CD4-positive, alpha-beta T cell treated with Interleukin-15 for 1 hour (primary cell): ENCODE results near the gene KCNN4.

Source experiments
- DNase-seq: peaks from one replicate; pipeline ENCODE4 v3.0.0-alpha.2; 2020

Gene KCNN4

DNA sequence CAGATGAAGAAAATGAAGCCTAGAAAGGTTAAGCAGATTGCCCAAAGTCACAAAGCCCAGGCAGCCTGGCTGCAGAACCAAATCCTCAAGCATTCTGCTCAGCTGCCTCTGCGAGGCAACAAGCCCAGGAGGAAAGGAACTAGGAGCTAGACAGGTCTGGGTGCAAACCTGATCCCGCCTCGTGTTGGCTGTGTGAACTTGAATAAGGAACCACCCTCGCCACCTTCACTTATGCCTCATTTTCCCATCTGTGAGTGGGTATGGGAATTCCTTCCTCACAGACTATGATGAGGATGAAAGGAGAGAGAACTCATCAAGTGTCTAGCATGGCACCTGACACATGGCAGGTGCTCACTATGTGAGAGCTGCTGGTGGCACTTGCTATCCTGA, 32.6 kb downstream of the KCNN4 start:
- DNase-seq: no peak

DNA sequence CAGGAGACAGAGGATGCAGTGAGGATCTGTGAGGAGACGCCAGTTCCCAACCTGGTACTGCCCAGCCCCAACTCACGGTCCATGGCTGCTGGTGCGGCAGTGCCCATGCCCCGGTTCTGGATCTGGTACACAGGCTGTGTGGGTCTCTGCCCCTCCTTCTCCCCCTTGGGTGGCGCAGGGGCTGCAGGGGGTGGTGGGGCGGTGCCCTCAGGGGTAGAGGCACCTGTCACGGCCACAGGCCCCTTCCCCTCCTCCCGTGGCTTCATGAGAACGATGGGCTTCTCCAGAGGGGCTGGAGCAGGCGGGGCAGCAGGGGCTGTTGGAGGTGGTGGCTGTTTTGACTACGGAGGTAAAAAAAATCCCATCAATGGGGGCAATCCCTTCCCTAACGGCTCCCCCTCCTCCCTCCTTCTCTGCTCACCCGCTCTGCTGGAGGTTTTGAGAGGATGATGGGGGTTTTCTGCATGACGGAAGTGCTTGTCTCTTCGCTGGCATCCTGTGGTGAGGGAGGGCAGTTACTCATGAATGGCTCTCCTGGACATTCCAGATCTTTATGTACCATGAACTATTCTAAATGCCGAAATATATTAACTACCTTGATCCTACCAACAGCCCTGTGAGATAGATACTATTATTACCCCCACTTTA, 33.1 kb downstream of the KCNN4 start:
- DNase-seq: no peak

DNA sequence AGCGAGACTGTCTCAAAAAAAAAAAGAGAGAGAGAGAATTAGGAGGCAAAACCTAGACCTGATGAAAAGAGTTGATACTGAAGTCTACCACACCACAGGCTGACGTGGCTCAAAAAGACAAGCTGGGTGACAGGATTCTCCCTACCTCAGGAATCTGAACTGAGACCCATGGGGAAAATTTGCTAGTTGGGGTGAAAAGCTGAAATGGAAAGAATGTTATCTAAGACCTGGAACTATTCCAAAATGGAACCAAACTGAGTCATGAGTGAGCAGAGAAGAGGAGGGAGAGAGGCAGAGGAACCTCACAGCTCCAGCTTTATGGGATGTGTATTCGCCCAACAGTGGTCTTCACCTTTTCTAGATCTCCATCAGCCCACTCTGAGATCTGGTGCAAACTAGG, 37.7 kb downstream of the KCNN4 start:
- no peak for DNase-seq

DNA sequence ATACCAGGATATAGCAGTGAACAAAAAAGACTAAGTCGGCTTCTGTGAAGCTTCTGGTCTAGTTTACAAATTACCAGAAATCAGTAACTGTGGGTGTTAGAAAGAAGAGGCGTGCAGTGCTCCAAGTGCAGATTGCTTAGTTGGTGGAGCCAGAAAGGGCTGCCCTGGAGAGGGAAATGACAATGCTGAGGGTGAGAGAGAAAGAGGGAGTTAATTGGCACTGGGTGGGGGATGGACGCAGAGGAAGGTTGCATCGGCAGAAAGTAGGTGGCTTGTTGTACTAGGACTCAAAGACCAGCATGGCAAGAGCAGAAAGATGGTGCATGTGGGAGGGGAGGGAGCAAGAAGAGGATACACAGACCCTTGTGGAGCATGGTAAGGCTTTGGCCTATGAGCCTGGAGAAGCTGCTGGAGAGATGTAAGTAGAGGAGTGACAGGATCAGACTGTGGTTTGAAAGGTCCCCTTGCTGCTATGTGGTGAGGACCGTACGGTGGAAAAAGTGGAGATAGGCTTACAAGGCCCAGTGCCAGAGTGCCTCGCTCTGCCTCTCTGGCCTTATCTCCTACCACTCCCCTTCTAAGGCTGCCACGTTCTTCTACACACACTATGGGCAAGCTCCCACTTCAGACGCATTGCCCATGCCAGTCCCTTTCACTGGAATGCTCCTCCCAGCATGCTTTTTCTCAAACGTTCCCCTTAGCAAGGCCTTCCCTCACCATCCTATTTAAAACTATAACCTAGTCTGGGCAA, 39.5 kb downstream of the KCNN4 start:
- no peak for DNase-seq

DNA sequence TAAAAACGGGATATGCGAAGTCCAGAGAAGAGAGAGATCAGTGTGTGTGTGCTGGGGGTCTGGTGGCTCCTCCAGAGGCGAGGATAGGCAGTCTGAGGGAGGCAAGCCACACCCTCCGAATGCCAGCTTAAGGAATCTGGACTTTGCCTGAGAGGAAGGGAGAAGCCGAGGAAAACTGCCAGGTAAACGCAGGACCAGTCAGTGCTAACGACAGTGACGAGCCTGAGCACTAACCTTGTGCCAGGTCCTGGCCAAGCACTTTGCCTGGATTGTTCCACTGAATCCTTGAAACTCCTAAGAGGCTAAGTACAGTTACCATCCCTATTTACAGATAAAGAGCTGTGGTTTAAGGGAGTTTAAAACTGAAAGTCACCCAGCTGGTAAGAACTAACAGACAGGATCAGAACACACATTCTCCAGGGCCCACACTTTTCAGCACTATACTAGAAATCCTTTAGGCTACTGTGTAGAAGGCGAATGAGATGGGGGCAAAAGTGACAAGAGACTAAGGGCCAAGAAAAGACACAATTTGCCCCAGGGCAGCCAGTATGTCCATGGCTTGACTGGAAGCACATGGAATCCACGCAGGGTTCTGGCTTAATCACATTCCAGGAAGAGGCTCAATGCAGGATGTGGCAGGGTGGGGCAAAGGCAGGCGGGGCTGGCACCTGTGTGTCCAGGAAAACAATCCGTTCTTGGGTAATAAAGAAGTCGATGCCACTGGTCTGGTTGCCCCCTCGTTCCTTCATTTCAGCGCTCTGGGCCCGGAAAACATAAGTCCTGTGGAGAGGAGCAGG, 41.1 kb downstream of the KCNN4 start:
- DNase-seq: no peak

DNA sequence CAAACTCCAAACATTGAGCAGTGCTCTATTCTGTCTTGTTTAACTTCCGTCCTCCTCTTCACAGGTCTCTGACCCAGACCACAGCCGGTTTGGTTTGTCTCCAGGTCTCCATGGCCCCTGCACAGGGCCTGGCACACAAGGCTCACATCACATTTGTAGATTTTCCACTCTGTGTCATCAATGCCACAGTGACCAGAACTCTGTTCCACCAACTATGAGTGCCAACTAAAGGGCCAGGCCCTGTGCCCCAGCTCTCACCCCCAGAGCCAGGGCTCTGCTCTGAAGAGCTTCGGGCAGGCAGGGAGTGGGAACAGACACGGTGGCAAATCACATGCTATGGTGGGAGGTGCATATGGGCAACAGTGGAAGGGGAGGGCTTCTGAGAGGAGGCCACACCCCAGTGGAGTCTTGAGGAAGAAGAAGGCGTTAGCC, 42.0 kb downstream of the KCNN4 start:
- DNase-seq: no peak

DNA sequence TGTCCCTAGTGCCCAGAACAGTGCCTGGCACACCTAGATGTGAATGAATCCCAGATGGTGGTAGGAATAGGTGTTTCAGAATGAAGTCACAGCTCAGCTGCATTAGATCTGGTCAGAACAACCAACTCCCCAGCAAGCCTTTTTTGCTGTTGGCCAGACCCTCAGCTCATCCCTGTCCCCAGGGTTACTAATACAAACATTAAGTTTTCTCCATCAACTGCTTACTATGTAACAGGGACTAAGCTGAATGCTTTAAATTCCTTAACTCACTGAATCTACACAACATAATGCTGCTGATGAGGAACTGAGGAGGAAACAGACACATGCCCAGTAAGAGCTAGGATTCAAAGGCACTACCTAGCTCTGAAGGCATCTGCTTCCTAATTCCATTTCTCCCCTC, 44.8 kb downstream of the KCNN4 start:
- no peak for DNase-seq

DNA sequence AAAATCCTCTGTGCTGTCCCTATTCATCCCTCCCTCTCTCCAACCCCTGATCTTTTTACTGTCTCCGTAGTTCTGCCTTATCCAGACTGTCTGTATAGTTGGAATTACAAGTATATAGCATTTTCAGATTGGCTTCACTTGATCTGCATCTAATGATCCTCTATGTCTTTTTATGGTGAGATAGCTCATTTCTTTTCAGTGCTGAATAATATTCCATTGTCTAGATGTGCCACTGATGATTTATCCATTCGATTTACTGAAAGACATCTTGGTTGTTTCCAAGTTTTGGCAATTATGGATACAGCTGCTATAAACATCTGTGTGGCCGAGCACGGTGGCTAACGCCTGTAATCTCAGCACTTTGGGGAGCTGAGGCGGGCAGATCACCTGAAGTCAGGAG, 45.8 kb downstream of the KCNN4 start:
- DNase-seq: no peak

DNA sequence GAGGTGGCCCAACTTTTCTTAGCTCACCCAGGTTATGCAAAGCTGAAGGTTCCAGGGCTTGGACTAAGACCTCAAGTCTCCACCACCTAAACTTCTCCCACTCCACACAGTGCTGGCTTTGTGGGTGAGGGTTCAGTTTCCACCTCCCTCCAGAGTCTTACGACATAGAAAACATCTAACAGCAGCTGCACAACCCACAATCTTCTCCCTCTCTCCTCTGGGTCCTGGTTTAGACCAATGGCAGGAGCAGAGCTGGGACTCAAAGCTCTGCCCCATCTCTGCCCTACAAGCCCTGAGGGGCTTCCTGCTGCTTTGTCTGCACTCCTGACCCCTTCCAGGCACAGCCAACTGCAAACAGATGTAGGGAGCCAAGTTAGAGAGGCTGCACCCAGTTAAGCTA, 48.9 kb downstream of the KCNN4 start:
- no peak for DNase-seq

DNA sequence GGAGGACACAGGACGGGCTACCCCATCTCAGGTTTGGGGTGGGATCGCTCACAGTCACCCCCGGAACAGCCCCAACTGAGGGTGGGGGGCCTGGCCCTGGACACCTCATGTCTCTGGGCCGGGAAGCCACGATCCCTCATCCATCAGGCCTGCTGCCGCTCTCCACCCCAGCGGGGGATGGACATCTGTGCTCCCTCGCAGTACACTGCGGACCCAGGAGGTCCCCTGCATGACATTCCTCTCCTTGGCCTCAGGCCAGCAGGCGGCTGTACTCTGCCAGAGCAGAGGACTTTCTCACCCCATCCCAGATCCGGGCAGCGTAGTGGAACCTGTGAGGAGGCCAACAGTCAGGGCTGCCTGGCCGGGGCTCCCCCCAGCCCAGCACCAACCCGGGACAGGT, 49.4 kb downstream of the KCNN4 start:
- no peak for DNase-seq

DNA sequence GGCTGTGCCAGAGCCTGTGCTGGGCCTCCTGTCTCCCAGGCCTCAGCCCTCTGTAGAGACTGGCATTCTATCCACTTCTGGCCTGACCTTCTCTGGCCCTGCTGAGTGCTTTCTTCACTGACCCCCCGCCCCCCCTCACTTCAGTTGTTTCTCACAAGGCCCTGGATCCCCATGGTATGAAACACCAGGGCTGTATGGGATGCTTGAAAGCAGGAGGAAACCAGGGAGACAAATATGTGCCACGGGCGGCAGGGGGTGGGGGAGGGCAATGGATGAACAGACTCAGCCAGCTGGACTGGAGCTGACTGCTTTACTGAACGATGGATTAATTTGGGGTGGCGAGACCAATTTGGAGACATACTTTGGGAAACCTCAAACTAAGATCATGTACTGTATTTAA, 50.9 kb downstream of the KCNN4 start:
- no peak for DNase-seq

DNA sequence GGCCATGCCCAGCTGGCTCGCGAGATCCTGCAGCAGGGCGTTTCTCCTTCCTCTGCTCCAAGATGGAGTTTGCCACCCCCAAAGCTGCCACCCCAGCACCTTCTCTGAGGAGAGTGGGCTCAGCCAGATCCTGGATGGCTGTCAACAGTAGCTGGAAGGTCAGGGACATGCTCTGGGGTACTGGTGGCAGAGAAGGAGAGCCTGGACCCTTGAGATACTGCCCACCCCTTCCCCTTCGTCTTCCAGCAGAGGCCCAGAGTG, 53.2 kb downstream of the KCNN4 start:
- DNase-seq: no peak

DNA sequence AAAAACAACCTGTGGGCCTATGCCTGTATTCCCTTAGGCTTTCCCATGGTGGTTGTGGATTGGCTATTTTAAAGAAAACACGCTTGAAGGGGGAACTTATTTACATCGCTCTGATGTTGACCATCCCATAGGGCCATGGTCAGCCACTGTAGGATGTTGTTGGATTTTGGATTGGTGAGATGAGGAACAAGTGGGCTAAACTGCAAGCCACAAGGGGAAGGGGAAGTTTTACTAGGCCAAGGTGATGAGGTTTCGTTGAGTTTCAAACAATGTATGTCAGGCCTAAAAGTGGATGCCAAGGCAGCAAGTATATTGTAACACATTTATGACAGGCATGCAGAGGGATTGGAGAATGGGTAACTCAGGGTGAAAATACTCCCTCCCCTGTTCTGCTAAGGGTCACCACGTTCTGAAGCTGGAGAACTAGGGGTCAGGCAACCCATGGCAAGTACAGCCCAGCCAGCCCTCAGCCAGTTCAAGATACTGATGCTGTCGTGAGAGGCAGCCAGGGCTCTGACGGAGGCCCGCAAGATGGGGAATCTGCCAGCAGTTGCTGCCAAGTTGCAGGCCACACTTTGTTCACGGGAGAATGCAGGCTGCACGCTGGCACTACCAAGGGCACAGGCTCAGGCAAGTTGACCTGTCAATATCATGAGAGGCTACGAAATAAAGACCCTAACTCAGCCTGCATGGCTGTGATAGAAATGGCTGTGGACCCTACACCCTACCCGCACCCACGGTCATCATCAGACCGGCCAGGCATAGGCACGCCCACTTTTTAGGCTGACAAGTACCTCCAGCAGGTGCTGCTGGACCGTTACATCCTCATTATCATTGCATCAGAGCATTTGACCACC, 53.8 kb downstream of the KCNN4 start:
- DNase-seq: no peak

DNA sequence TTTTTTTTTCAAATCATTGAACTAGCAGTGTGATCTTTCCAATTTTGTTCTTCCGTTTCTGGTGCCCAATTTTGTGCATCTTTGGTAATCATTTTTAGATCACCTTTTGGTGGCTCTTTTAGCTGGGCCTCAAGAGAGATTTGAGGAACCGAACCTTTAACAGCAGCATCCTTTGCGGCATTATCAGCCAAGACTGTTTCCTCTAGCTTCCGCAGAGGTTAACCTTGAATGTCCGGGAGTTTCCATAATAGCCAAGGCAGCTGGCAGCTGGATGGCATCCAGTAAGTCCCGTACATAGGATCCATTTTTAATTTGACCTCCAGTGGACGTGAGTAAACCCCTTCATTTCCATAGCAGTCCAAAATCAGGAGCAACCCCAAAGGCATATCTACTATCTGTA, 55.3 kb downstream of the KCNN4 start:
- peak; percentile 33 for DNase-seq

DNA sequence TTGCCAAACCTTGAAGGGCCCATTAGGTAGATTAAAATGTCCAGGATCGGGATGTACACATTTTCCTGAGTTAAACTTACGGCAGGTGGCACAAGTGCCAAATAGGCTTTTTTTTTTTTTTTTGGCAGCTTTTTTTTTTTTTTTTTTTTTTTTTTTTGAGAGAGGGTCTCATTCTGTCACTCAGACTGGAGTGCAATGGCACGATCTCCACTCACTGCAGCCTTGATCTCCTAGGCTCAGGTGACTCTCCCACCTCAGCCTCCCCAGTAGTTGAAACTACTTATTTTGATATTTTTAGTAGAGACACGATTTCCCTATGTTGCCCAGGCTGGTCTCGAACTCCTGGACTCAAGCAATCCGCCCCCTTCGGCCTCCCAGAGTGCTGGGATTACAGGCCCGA, 55.9 kb downstream of the KCNN4 start:
- no peak for DNase-seq

DNA sequence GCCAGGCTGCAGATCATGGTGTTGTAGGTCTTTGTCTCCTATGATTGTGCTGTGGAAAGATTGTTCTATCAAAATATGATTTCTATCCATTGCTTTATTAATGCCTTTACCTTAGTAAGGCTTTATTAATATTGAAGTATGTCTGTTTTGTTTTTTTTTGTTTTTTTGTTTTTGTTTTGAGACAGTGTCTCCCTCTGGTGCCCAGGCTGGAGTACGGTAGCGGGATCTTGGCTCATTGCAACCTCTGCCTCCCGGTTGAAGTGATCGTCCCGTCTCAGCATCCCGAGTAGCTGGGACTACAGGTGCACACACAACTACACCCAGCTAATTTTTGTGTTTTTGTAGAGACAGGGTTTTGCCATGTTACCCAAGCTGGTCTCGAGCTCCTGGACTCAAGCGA, 57.2 kb downstream of the KCNN4 start:
- no peak for DNase-seq

DNA sequence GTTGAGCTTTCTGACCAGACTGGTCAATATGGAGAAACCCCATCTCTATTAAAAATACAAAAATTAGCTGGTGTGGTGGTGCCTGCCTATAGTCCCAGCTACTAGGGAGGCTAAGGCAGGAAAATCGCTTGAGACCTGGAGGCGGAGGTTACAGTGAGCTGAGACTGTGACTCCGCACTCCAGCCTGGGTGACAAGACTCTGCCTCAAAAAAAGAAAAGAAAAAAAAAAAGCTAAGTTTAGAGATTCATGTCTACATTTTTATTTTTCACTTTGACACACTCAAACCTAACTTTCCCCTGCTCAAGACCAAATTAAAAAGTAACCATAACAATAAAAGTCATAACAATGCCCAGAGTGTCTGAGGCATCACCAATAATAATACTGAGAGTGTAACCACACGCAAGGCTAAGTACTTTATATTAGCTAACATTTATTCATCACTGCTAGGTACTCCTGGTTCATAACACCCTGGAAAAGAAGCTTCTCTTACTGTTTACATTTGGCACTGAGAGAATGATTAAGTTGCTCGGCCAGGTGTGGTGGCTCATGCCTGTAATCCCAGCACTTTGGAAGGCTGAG, 59.2 kb downstream of the KCNN4 start:
- no peak for DNase-seq

DNA sequence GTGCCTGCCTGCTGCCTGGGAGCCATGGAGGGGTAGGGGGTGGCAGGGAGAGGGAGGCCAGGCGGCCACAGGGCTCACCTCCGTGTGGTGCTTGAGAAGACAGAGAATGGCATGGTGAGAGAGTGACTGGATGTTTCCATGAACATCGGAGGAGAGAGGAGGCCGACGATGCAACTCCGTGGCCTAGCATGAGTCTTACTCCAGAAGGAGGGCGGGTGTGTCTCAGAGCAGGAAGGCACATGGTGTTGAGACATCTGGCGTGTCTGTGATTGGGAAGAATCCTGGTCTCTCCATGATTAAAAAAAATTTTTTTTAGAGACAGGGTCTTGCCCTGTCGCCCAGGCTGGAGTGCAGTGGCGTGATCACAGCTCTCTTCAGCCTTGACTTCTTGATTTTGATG, 59.8 kb downstream of the KCNN4 start:
- no peak for DNase-seq

DNA sequence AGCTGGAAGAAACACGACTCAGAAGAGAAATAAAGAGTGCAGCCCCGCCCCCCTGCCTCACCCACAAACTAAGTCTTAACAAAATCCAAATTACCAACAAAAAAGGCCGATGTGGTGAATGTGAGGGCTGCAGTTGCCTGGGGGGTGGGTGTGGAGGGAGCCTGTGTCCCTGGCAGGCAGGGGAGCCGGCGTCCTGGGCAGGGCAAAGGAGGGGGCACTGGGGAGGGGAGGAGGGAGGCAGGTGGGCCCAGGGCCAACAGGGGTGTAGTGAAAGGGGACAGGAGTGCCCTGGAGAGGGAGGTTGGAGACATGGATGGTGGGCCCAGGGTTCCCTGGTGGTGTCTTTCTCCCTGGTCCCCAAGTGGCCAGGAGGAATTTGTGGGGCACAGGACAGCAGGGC, 60.9 kb downstream of the KCNN4 start:
- DNase-seq: no peak

DNA sequence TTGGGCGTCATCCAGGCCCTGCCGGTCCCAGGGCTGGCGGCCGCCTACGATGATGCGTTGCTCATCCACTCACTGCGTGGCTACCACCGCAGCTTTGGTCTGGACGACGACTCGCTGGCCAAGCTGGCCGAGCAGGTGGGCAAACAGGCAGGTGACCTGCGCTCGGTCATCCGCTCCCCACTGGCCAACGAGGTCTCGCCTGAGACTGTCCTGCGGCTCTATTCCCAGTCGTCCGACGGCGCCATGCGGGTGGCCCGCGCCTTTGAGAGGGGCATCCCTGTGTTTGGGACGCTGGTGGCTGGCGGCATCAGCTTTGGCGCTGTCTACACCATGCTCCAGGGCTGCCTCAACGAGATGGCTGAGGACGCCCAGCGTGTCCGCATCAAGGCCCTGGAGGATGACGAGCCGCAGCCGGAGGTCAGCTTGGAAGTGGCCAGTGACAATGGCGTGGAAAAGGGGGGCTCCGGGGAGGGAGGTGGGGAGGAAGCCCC, 61.4 kb downstream of the KCNN4 start:
- no peak for DNase-seq

DNA sequence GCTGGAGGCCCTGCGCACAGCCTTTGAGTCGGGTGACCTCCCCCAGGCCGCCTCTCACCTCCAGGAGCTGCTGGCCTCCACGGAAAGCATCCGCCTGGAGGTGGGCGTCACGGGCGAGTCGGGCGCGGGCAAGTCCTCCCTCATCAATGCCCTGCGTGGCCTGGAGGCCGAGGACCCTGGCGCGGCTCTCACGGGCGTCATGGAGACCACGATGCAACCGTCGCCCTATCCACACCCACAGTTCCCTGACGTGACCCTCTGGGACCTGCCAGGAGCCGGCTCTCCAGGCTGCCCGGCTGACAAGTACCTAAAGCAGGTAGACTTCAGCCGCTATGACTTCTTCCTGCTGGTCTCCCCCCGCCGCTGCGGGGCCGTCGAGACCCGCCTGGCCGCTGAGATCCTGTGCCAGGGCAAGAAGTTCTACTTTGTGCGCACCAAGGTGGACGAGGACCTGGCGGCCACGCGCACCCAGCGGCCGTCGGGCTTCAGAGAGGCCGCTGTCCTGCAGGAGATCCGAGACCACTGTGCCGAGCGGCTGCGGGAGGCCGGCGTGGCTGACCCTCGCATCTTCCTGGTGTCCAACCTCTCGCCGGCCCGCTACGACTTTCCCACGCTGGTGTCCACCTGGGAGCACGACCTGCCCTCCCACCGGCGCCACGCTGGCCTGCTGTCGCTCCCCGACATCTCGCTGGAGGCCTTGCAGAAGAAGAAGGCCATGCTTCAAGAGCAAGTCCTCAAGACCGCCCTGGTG, 62.0 kb downstream of the KCNN4 start:
- DNase-seq: no peak
